Neutrophil (primary cell): ENCODE measurements around the gene TSPAN11.

Experiments
- H3K27ac ChIP-seq: fragments of 200-600 bp; sonication (generic); 2 replicates; pipeline ENCODE4 v1.5.1; 2016; ENCODE audit warnings: mild to moderate bottlenecking, moderate library complexity
- H3K27me3 ChIP-seq: fragments of 200-600 bp; sonication (generic); 2 replicates; pipeline ENCODE4 v1.6.0; 2016; ENCODE audit warnings: mild to moderate bottlenecking
- H3K36me3 ChIP-seq: fragments of 200-600 bp; sonication (generic); 2 replicates; pipeline ENCODE4 v1.5.1; 2017
- H3K4me1 ChIP-seq, 2 experiments: fragments of 200-600 bp in 1 of 2; sonication (generic) in 1 of 2; 1 replicate in 1 of 2; 2 replicates in 1 of 2; pipeline versions ENCODE4 v1.5.1 to v1.6.1; 2013 to 2016; ENCODE audit warnings: low read depth in 1 of 2, low read length in 1 of 2, mild to moderate bottlenecking in 1 of 2, moderate library complexity in 1 of 2; ENCODE audit not compliant: control insufficient read depth in 1 of 2, insufficient read depth in 1 of 2
- H3K4me3 ChIP-seq, 2 experiments: fragments of 200-600 bp in 1 of 2; sonication (generic) in 1 of 2; 1 replicate in 1 of 2; 2 replicates in 1 of 2; pipeline ENCODE4 v1.5.1; 2013 to 2016; ENCODE audit warnings: low read depth in 1 of 2, low read length in 1 of 2, mild to moderate bottlenecking in 1 of 2, moderate library complexity in 1 of 2
- H3K9me3 ChIP-seq: fragments of 200-600 bp; sonication (generic); 2 replicates; pipeline ENCODE4 v1.5.1; 2016
- CTCF ChIP-seq: fragments of 200-600 bp; sonication (generic); IDR thresholded peaks from 2 replicates; pipeline ENCODE4 v1.5.1; 2016; ENCODE audit warnings: antibody characterized with exemption

TSPAN11 gene

GRCh38 chr12:30993766-30994165 lies 67.2 kb downstream of the TSPAN11 start:
- no peaks in the 10 kb centered on the region for H3K4me1 ChIP-seq
- no peaks in the 10 kb centered on the region for H3K27me3 ChIP-seq
- H3K9me3 ChIP-seq, result no peaks in the 10 kb centered on the region
- H3K27ac ChIP-seq, result no peak overlapping the region
- no peak for TF ChIP-seq CTCF
- no peak overlapping the region for H3K4me3 ChIP-seq
- no peaks in the 10 kb centered on the region for H3K36me3 ChIP-seq

- Histone ChIP-seq H3K27me3 (no peaks in the 10 kb centered on the region), H3K4me1 (no peaks in the 10 kb centered on the region), H3K4me3 (no peak overlapping the region), H3K9me3 (no peaks in the 10 kb centered on the region), H3K27ac (no peak overlapping the region), H3K36me3 (no peaks in the 10 kb centered on the region)
- no peak for TF ChIP-seq CTCF
Measured at GRCh38 chr12:30994274-30994673, 67.7 kb downstream of the TSPAN11 start.

GRCh38 chr12:30996255-30996654 lies 69.7 kb downstream of the TSPAN11 start:
- Histone ChIP-seq H3K27ac (no peak overlapping the region), H3K4me3 (no peak overlapping the region), H3K9me3 (no peaks in the 10 kb centered on the region), H3K27me3 (no peaks in the 10 kb centered on the region), H3K4me1 (no peaks in the 10 kb centered on the region), H3K36me3 (no peaks in the 10 kb centered on the region)
- TF ChIP-seq CTCF, result no peak

- H3K4me1 ChIP-seq, result no peaks in the 10 kb centered on the region
- H3K9me3 ChIP-seq, result no peaks in the 10 kb centered on the region
- H3K36me3 ChIP-seq, result no peaks in the 10 kb centered on the region
- no peaks in the 10 kb centered on the region for H3K27me3 ChIP-seq
- TF ChIP-seq CTCF, result no peak
- no peak overlapping the region for H3K4me3 ChIP-seq
- H3K27ac ChIP-seq, result no peak overlapping the region
Measured at GRCh38 chr12:30996752-30997151, 70.2 kb downstream of the TSPAN11 start.

DNA sequence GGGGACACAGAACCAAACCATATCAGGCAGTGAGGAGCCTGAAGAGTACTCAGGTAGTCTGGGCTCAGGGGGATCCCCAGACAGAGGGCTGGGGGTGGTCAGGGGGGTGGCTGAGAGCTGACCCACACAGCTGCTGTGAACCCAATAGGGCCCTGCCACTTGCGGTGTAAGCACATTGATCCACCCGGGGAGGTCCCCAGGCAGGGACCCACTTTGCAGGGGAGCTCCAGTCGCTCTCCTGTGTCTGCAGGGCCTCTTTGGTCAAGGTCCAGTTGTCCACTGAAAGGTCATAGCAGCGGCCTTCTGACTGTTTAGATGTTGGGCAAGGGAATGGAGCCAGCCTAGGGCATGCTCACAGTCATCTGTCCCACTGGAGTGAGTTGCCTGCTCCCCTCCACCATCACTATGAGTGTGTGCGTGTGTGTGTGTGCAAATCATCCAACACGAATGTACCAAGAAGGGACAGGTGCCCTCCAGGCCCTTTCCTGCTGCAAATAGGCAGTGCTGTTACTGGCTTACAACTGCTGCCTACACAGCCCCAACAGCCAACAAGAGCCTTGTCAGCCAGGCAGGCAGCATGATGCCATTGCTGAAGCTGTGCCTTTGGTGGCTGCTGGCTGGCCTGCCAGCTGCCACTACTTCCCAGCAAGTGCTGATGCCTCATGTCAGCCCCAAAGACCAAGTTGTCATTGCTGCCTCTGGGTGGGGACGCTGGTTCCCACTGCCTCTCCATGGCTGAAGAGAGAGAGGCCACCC lies 71.3 kb downstream of the TSPAN11 start:
- TF ChIP-seq CTCF, result no peak
- H3K36me3 ChIP-seq, result no peaks in the 10 kb centered on the region
- H3K27me3 ChIP-seq, result no peaks in the 10 kb centered on the region
- H3K9me3 ChIP-seq, result no peaks in the 10 kb centered on the region
- no peaks in the 10 kb centered on the region for H3K4me1 ChIP-seq
- H3K4me3 ChIP-seq, result no peak overlapping the region
- no peak overlapping the region for H3K27ac ChIP-seq
